Measurements from ENCODE around the gene HK2. TPM values are rescaled to one million over a fixed set of nuclear protein-coding genes. Genes with fewer than 3 reads are reported as not detected.

Gene HK2
- total and polyA plus RNA-seq, 2 of the 4 experiments (the other 2 are of a cell fraction): 17.4 to 20.9 TPM

DNA sequence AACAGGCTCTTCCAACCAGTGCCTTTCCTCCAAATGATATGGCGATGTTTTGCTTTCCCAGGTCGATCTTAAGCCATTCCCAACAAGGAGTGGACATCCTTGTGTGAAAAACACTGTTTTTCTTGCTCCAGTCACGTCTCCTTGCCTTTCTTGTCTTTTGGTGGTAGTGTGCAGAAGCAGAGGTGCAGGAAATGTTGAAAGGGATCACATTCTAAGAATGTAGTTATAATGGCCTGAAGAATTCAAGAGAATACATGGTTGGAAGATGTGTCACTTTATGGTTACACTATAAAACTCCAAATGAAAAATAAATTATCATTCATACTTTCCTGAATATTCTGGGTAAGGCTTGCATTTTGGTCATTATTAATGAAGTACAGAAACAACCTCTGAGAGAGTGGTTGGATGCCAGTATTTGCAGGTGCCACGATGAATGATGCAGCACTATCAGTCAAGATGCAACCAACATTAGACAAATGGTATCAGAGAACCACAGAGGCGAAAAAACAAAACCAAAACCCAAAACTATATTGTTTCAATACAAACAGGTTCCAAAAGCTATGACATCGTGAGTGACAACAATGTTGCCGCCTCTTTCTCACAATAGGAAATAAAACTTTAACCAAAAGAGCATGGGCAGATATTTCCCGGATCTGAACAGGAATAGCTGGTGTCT lies 97.0 kb downstream of the HK2 start:
- Histone ChIP-seq H3K9me1 (ENCODE audit: insufficient read depth, low read length) (peaks cover 5% of the 10 kb centered on the region; the same call in 1 of the 2 replicates), H3K27me3 (ENCODE audit: control insufficient read depth, insufficient read depth, low read length) (no peaks in the 10 kb centered on the region), H4K5ac (ENCODE audit: low read depth, low read length) (no peak overlapping the region; the same call in 1 of the 2 replicates), H2AK9ac (replicated peaks; ENCODE audit: low read depth, low read length, poor library complexity) (no peak overlapping the region), H3K4me1 (ENCODE audit: control insufficient read depth, insufficient read depth, low read length) (peaks cover 6% of the 10 kb centered on the region), H2AFZ (replicated peaks; ENCODE audit: low read length, poor library complexity) (peak overlapping the region; percentile 80), H3K4ac (ENCODE audit: low read depth, low read length) (peak overlapping the region; percentile 54), H3K23ac (ENCODE audit: low read depth, low read length) (no peak overlapping the region; the same call in 1 of the 2 replicates), H2BK20ac (ENCODE audit: low read depth, low read length) (no peak overlapping the region; the same call in 1 of the 2 replicates), H4K8ac (ENCODE audit: low read depth in 2 of 2, low read length in 2 of 2) (peak overlapping the region; percentile 6 to 57; a peak in 2 of 4 replicates), H2BK15ac (ENCODE audit: low read depth, low read length) (no peak overlapping the region), H2BK5ac (ENCODE audit: low read depth, low read length, poor library complexity, severe bottlenecking) (peak overlapping the region; percentile 71), H3K4me2 (ENCODE audit: low read depth, low read length) (peak overlapping the region; percentile 11; the same call in 1 of the 2 replicates), H2AK5ac (ENCODE audit: low read depth, low read length) (no peak overlapping the region), H3K14ac (replicated peaks; ENCODE audit: low read depth, low read length) (peak overlapping the region; percentile 80; the same call in 1 of the 2 replicates), H3K9ac (ENCODE audit: low read depth, low read length) (no peak overlapping the region), H3K36me3 (ENCODE audit: control insufficient read depth, insufficient read depth, low read length) (no peaks in the 10 kb centered on the region; the same call in 1 of the 2 replicates), H3K4me3 (ENCODE audit: insufficient read depth, low read depth, low read length) (no peak overlapping the region), H3K56ac (ENCODE audit: extremely low read depth, insufficient read depth, low read length) (no peak overlapping the region), H3K79me1 (ENCODE audit: low read depth in 1 of 2, low read length in 2 of 2) (no peaks in the 10 kb centered on the region; a peak in 1 of 4 replicates), H3K9me3 (ENCODE audit: control insufficient read depth, insufficient read depth, low read length) (no peaks in the 10 kb centered on the region), H4K20me1 (ENCODE audit: insufficient read depth, low read length) (no peaks in the 10 kb centered on the region), H4K91ac (ENCODE audit: insufficient read depth, low read depth, low read length) (no peak overlapping the region), H3K18ac (ENCODE audit: low read depth, low read length) (peak overlapping the region; percentile 26; the same call in 1 of the 2 replicates), H3K27ac (ENCODE audit: insufficient read depth, low read length) (no peak overlapping the region), H2BK120ac (ENCODE audit: low read depth, low read length) (peak overlapping the region; percentile 35; the same call in 1 of the 2 replicates)
- dilution Hi-C loops (cut with HindIII; ENCODE audit: low sequenced_read_pairs, unreplicated experiment) (no loop called here), in situ Hi-C loops (cut with MboI; ENCODE audit: low sequenced_read_pairs) (no loop called here), intact Hi-C loops (cut with micrococcal nuclease) (no loop called here)
- ChIA-PET CTCF (no interaction called here), POLR2A (ENCODE audit: unreplicated experiment) (no interaction called here)
- BruUV-seq (replicated peaks): no TSS peak
- TF ChIP-seq, protein P1, sequence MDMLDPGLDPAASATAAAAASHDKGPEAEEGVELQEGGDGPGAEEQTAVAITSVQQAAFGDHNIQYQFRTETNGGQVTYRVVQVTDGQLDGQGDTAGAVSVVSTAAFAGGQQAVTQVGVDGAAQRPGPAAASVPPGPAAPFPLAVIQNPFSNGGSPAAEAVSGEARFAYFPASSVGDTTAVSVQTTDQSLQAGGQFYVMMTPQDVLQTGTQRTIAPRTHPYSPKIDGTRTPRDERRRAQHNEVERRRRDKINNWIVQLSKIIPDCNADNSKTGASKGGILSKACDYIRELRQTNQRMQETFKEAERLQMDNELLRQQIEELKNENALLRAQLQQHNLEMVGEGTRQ (IDR thresholded peaks at IDR 0.05; ENCODE audit: low read depth, low read length): no peak
- TF ChIP-seq FOS (IDR thresholded peaks at IDR 0.05; ENCODE audit: low read depth, low read length): no peak
- no peak for TF ChIP-seq RFX5 (IDR thresholded peaks at IDR 0.05; ENCODE audit: low read depth, low read length)
- TF ChIP-seq, protein P2, sequence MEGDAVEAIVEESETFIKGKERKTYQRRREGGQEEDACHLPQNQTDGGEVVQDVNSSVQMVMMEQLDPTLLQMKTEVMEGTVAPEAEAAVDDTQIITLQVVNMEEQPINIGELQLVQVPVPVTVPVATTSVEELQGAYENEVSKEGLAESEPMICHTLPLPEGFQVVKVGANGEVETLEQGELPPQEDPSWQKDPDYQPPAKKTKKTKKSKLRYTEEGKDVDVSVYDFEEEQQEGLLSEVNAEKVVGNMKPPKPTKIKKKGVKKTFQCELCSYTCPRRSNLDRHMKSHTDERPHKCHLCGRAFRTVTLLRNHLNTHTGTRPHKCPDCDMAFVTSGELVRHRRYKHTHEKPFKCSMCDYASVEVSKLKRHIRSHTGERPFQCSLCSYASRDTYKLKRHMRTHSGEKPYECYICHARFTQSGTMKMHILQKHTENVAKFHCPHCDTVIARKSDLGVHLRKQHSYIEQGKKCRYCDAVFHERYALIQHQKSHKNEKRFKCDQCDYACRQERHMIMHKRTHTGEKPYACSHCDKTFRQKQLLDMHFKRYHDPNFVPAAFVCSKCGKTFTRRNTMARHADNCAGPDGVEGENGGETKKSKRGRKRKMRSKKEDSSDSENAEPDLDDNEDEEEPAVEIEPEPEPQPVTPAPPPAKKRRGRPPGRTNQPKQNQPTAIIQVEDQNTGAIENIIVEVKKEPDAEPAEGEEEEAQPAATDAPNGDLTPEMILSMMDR (conservative IDR thresholded peaks at IDR 0.05; ENCODE audit: low read depth, low read length): no peak
- no peak for TF ChIP-seq SMC3 (IDR thresholded peaks at IDR 0.05; ENCODE audit: low read depth, low read length)
- no CpG with 5 or more reads among the region's 8 CpGs for WGBS, 2 experiments (ENCODE audit: extremely low coverage in 2 of 2, insufficient read length in 1 of 2)
- ATAC-seq (ENCODE audit: low read depth): no peak; the same call in 1 of the 2 replicates
- no peak for DNase-seq

Data from IMR-90 (cell line).